HepG2 (cell line): ENCODE measurements around the gene PSMD1. TPM values are rescaled to one million over a fixed set of nuclear protein-coding genes. Genes with fewer than 3 reads are reported as not detected.

Source experiments
- ARID5B ChIP-seq: IDR thresholded peaks from 2 replicates; pipeline ENCODE4 v1.4.0; 2020; ENCODE audit warnings: mild to moderate bottlenecking, missing genetic modification reagents
- CC2D1A ChIP-seq: sonication (generic); formaldehyde crosslinking; IDR thresholded peaks from 2 replicates; pipeline ENCODE4 v1.8.1; 2023; ENCODE audit warnings: mild to moderate bottlenecking, missing genetic modification reagents
- DR1 ChIP-seq: sonication (generic); formaldehyde crosslinking; IDR thresholded peaks from 2 replicates; pipeline ENCODE4 v1.8.0; 2021; ENCODE audit warnings: mild to moderate bottlenecking, missing genetic modification reagents, inconsistent platforms
- FOXO1 ChIP-seq: sonication (generic); formaldehyde crosslinking; IDR thresholded peaks from 2 replicates; pipeline ENCODE4 v1.4.0; 2020; ENCODE audit warnings: missing genetic modification reagents
- HOMEZ ChIP-seq: IDR thresholded peaks from 2 replicates; pipeline ENCODE4 v1.6.1; 2016; ENCODE audit warnings: low read depth
- THRA ChIP-seq: sonication (generic); formaldehyde crosslinking; IDR thresholded peaks from 2 replicates; pipeline ENCODE4 v1.4.0; 2020; ENCODE audit warnings: missing genetic modification reagents, borderline replicate concordance
- ZBTB44 ChIP-seq: sonication (generic); formaldehyde crosslinking; IDR thresholded peaks from 2 replicates; pipeline ENCODE4 v1.4.0; 2020; ENCODE audit warnings: missing genetic modification reagents
- ZNF33B ChIP-seq: sonication (generic); formaldehyde crosslinking; IDR thresholded peaks from 2 replicates; pipeline ENCODE4 v1.5.1; 2020; ENCODE audit warnings: mild to moderate bottlenecking, missing genetic modification reagents
- ZNF407 ChIP-seq: sonication (generic); formaldehyde crosslinking; IDR thresholded peaks from one replicate; pipeline ENCODE4 v1.5.1; 2020; ENCODE audit warnings: mild to moderate bottlenecking, missing genetic modification reagents; ENCODE audit errors: not compliant biosample characterization
- ZNF724P ChIP-seq: sonication (generic); formaldehyde crosslinking; IDR thresholded peaks from 2 replicates; pipeline ENCODE4 v1.8.0; 2022; ENCODE audit warnings: missing genetic modification reagents, borderline replicate concordance
- polyA plus RNA-seq, 8 experiments: library from polyadenylated mRNA; depleted of rRNA in 3 of 8; stranded (reverse) in 7 of 8; unstranded in 1 of 8; fragments of >200 nt; fragmentation: Illumina TruSeq in 4 of 8; extraction: Trizol in 4 of 8; gene quantifications; 2 replicates each; pipeline versions ENCODE4 v1.2.1 to v1.2.3, GENCODE V29; 2011 to 2016; ENCODE audit warnings: low read depth in 4 of 8, missing spikeins in 1 of 8, mixed read lengths in 1 of 8; ENCODE audit not compliant: insufficient read depth in 1 of 8
- total RNA-seq, 5 experiments: library from RNA; depleted of rRNA; stranded (reverse); fragments of >200 nt; fragmentation: Illumina TruSeq; extraction: Trizol; gene quantifications; 2 replicates each; pipeline ENCODE4 v1.2.3, GENCODE V29; 2016; ENCODE audit warnings: low read depth in 1 of 5

The PSMD1 gene
- total and polyA plus RNA-seq, 2 of the 13 experiments (the other 11 are each of a cell fraction or from before 2014, with no cell fraction given) = 136 to 191 TPM

- peak; percentile 40; the same call in 1 of the 2 replicates for TF ChIP-seq FOXO1 (CRISPR knock-in tag)
- peak; percentile 64 for TF ChIP-seq ZNF407
- TF ChIP-seq ZNF724P (CRISPR knock-in tag) = no peak
- TF ChIP-seq THRA (CRISPR knock-in tag) = peak; percentile 24; the same call in 1 of the 2 replicates
- TF ChIP-seq ZNF33B (CRISPR knock-in tag) = no peak
- TF ChIP-seq DR1 (CRISPR knock-in tag) = peak; percentile 62; the same call in 1 of the 2 replicates
- no peak for TF ChIP-seq CC2D1A (CRISPR knock-in tag)
- TF ChIP-seq HOMEZ = no peak
- no peak; the same call in 1 of the 2 replicates for TF ChIP-seq ARID5B (CRISPR knock-in tag)
- 0 out of 2 replicates have a peak, but pooled peaks have one; percentile 37 for TF ChIP-seq ZBTB44 (CRISPR knock-in tag)
These were observed 141.9 kb downstream of the PSMD1 start, which contains the start of gene ARMC9 (continued) for GRCh38 chr2:231198291-231199173.
